ENCODE results near the gene NFS1. TPM values are rescaled to one million over a fixed set of nuclear protein-coding genes. Genes with fewer than 3 reads are reported as not detected.
A peak's percentile ranks its signal among the peaks of the same experiment; 100 is the strongest.

Gene NFS1
- total RNA-seq, 2 experiments from 2014 or later: 33.6 to 38.1 TPM

- no peaks in the 10 kb centered on the region for H3K4me1 Mint-ChIP-seq (ENCODE audit: low read depth)
Measured at GRCh38 chr20:35674921-35675320, 24.2 kb downstream of the NFS1 start.

GRCh38 chr20:35673884-35674283, 25.3 kb downstream of the NFS1 start:
- H3K4me3 Mint-ChIP-seq: no peak overlapping the region
- DNase-seq: no peak
- CTCF ChIA-PET: interaction anchor here (0.6 to 0.8 kb wide), 2 partner anchors 66 to 156 kb away, joined by 4 read pairs; no protein-coding TSS in a partner anchor
- no peaks in the 10 kb centered on the region for H3K9me3 Mint-ChIP-seq
- peaks cover 32% of the 10 kb centered on the region for H3K36me3 Mint-ChIP-seq (ENCODE audit: low read depth)
- no peaks in the 10 kb centered on the region for H3K27me3 Mint-ChIP-seq (ENCODE audit: low read depth)
- no peaks in the 10 kb centered on the region for H3K4me1 Mint-ChIP-seq (ENCODE audit: low read depth)
- intact Hi-C loops (cut with micrococcal nuclease): no loop called here
- no peak overlapping the region for H3K27ac Mint-ChIP-seq

More at GRCh38 chr20:35674921-35675320, 24.2 kb downstream of the NFS1 start:
- H3K36me3 Mint-ChIP-seq (ENCODE audit: low read depth): peaks cover 28% of the 10 kb centered on the region
- CTCF ChIA-PET: no interaction called here
- no peaks in the 10 kb centered on the region for H3K9me3 Mint-ChIP-seq
- H3K27me3 Mint-ChIP-seq (ENCODE audit: low read depth): no peaks in the 10 kb centered on the region
- intact Hi-C loops (cut with micrococcal nuclease): no loop called here
- no peak overlapping the region for H3K27ac Mint-ChIP-seq
- no peak for DNase-seq
- no peak overlapping the region for H3K4me3 Mint-ChIP-seq

GRCh38 chr20:35669681-35670080, 29.5 kb downstream of the NFS1 start:
- Mint-ChIP-seq H3K27ac (no peak overlapping the region), H3K4me3 (no peak overlapping the region), H3K4me1 (ENCODE audit: low read depth) (peaks cover 3% of the 10 kb centered on the region), H3K36me3 (ENCODE audit: low read depth) (peaks cover 32% of the 10 kb centered on the region), H3K27me3 (ENCODE audit: low read depth) (no peaks in the 10 kb centered on the region), H3K9me3 (no peaks in the 10 kb centered on the region)
- no peak for DNase-seq
- intact Hi-C loops (cut with micrococcal nuclease): loop anchor here (10.0 kb wide), 1 partner anchor 845 kb away; the partner anchor contains the start of gene NCOA6
- CTCF ChIA-PET: no interaction called here

- intact Hi-C loops (cut with micrococcal nuclease): loop anchor here (10.0 kb wide), 1 partner anchor 844 kb away; the partner anchor contains the start of gene NCOA6
- CTCF ChIA-PET: interaction anchor here (1.0 kb wide), 1 partner anchor 156 kb away, joined by 3 read pairs; no protein-coding TSS in a partner anchor
- no peak for DNase-seq
- Mint-ChIP-seq H3K36me3 (ENCODE audit: low read depth) (peaks cover 31% of the 10 kb centered on the region), H3K4me3 (no peak overlapping the region), H3K9me3 (no peaks in the 10 kb centered on the region), H3K27ac (no peak overlapping the region), H3K27me3 (ENCODE audit: low read depth) (no peaks in the 10 kb centered on the region), H3K4me1 (ENCODE audit: low read depth) (peaks cover 3% of the 10 kb centered on the region)
Measured at GRCh38 chr20:35669221-35669620, 29.9 kb downstream of the NFS1 start.

GRCh38 chr20:35665949-35666288, 33.2 kb downstream of the NFS1 start:
- Mint-ChIP-seq H3K27me3 (ENCODE audit: low read depth) (no peaks in the 10 kb centered on the region), H3K4me1 (ENCODE audit: low read depth) (peaks cover 23% of the 10 kb centered on the region), H3K4me3 (peak overlapping the region; percentile 14), H3K9me3 (no peaks in the 10 kb centered on the region), H3K27ac (peak overlapping the region; percentile 54), H3K36me3 (ENCODE audit: low read depth) (peaks cover 27% of the 10 kb centered on the region)
- intact Hi-C loops (cut with micrococcal nuclease): loop anchor here (1.0 to 10.0 kb wide), 3 partner anchors 65 to 841 kb away; partner anchors contain the start of genes CEP250 and NCOA6
- no peak for DNase-seq
- CTCF ChIA-PET: interaction anchor here (0.7 to 1.5 kb wide), 7 partner anchors 10 to 489 kb away, joined by 3 to 8 read pairs (median 3); partner anchors contain the start of gene SCAND1

- H3K36me3 Mint-ChIP-seq (ENCODE audit: low read depth): peaks cover 32% of the 10 kb centered on the region
- no peaks in the 10 kb centered on the region for H3K27me3 Mint-ChIP-seq (ENCODE audit: low read depth)
- H3K4me3 Mint-ChIP-seq: peak within 1 kb of the TSS; percentile 95
- CTCF ChIA-PET: interaction anchor here (1.2 to 2.1 kb wide), 4 partner anchors 45 to 290 kb away, joined by 3 to 8 read pairs (median 6); partner anchors contain the start of gene SCAND1
- H3K27ac Mint-ChIP-seq: peak within 1 kb of the TSS; percentile 99
- intact Hi-C loops (cut with micrococcal nuclease): loop anchor here (1.0 to 10.0 kb wide), 11 partner anchors 35 to 1672 kb away; partner anchors contain the start of genes CEP250, ERGIC3, NCOA6 and NFS1
- peaks cover 5% of the 10 kb centered on the region for H3K9me3 Mint-ChIP-seq
- H3K4me1 Mint-ChIP-seq (ENCODE audit: low read depth): peaks cover 36% of the 10 kb centered on the region
- DNase-seq: peak; percentile 95
Measured at GRCh38 chr20:35664466-35665206, 34.5 kb downstream of the NFS1 start, which contains the start of the genes CPNE1 and RBM12. Gene CPNE1 (minus strand): TSS chr20:35664900. CDS start chr20:35632923, 31,977 bp downstream. Gene RBM12 (minus strand): TSS chr20:35664900. CDS start chr20:35655322, 9,578 bp downstream.

- intact Hi-C loops (cut with micrococcal nuclease): loop anchor here (1.0 to 10.0 kb wide), 12 partner anchors 36 to 1671 kb away; partner anchors contain the start of genes CEP250, ERGIC3, NCOA6 and NFS1
- Mint-ChIP-seq H3K9me3 (peaks cover 6% of the 10 kb centered on the region), H3K4me1 (ENCODE audit: low read depth) (peaks cover 43% of the 10 kb centered on the region), H3K27me3 (ENCODE audit: low read depth) (no peaks in the 10 kb centered on the region), H3K27ac (peak overlapping the region; percentile 99), H3K4me3 (peak overlapping the region; percentile 95), H3K36me3 (ENCODE audit: low read depth) (peaks cover 34% of the 10 kb centered on the region)
- DNase-seq: peak; percentile 76
- CTCF ChIA-PET: interaction anchor here (1.5 to 2.1 kb wide), 3 partner anchors 44 to 291 kb away, joined by 5 to 8 read pairs (median 8); partner anchors contain the start of gene SCAND1
Measured at GRCh38 chr20:35663516-35664465, 35.4 kb downstream of the NFS1 start.

GRCh38 chr20:35662551-35662950, 36.6 kb downstream of the NFS1 start:
- Mint-ChIP-seq H3K27me3 (ENCODE audit: low read depth) (no peaks in the 10 kb centered on the region), H3K4me1 (ENCODE audit: low read depth) (peaks cover 54% of the 10 kb centered on the region), H3K36me3 (ENCODE audit: low read depth) (peaks cover 34% of the 10 kb centered on the region), H3K27ac (peak overlapping the region; percentile 99), H3K4me3 (peak overlapping the region; percentile 95), H3K9me3 (peaks cover 6% of the 10 kb centered on the region)
- DNase-seq: peak; percentile 50
- intact Hi-C loops (cut with micrococcal nuclease): loop anchor here (2.0 to 10.0 kb wide), 7 partner anchors 106 to 1670 kb away; partner anchors contain the start of genes ERGIC3, NCOA6, RALY and UQCC1
- CTCF ChIA-PET: interaction anchor here (1.0 to 2.1 kb wide), 3 partner anchors 43 to 79 kb away, joined by 3 to 8 read pairs (median 5); partner anchors contain the start of gene RBM39

- peaks cover 6% of the 10 kb centered on the region for H3K9me3 Mint-ChIP-seq
- intact Hi-C loops (cut with micrococcal nuclease): loop anchor here (2.0 to 10.0 kb wide), 8 partner anchors 107 to 1670 kb away; partner anchors contain the start of genes ERGIC3, NCOA6, RALY and TRPC4AP
- peaks cover 60% of the 10 kb centered on the region for H3K4me1 Mint-ChIP-seq (ENCODE audit: low read depth)
- H3K27me3 Mint-ChIP-seq (ENCODE audit: low read depth): no peaks in the 10 kb centered on the region
- no peak for DNase-seq
- peaks cover 40% of the 10 kb centered on the region for H3K36me3 Mint-ChIP-seq (ENCODE audit: low read depth)
- CTCF ChIA-PET: interaction anchor here (0.9 to 1.3 kb wide), 2 partner anchors 41 to 61 kb away, joined by 3 to 4 read pairs; no protein-coding TSS in a partner anchor
- H3K27ac Mint-ChIP-seq: peak overlapping the region; percentile 99
- peak overlapping the region; percentile 95 for H3K4me3 Mint-ChIP-seq
Measured at GRCh38 chr20:35661908-35662307, 37.2 kb downstream of the NFS1 start.

GRCh38 chr20:35661053-35661452, 38.1 kb downstream of the NFS1 start:
- Mint-ChIP-seq H3K4me1 (ENCODE audit: low read depth) (peaks cover 66% of the 10 kb centered on the region), H3K4me3 (peak overlapping the region; percentile 95), H3K36me3 (ENCODE audit: low read depth) (peaks cover 43% of the 10 kb centered on the region), H3K9me3 (peaks cover 6% of the 10 kb centered on the region), H3K27ac (peak overlapping the region; percentile 99), H3K27me3 (ENCODE audit: low read depth) (no peaks in the 10 kb centered on the region)
- intact Hi-C loops (cut with micrococcal nuclease): loop anchor here (2.0 to 10.0 kb wide), 6 partner anchors 119 to 1669 kb away; partner anchors contain the start of genes ERGIC3, NCOA6, RALY and TRPC4AP
- CTCF ChIA-PET: interaction anchor here (0.9 to 3.0 kb wide), 4 partner anchors 42 to 82 kb away, joined by 3 to 14 read pairs (median 4); no protein-coding TSS in a partner anchor
- peak; percentile 16 for DNase-seq
